Epithelial cell of prostate (primary cell): ENCODE results near the gene VWA1.
"Not testable (repeated sequence)": the region's sequence is repeated elsewhere in the genome, so short reads cannot be mapped to it uniquely, and the experiment has no call there.

ENCODE experiments used
- DNase-seq: peaks from one replicate; pipeline ENCODE4 v3.0.0-alpha.2; 2011; ENCODE audit warnings: low read depth, low spot score
- H3K27ac ChIP-seq: fragments of 450-650 bp; 2 replicates; pipeline ENCODE4 v1.5.1; 2017; ENCODE audit warnings: mild to moderate bottlenecking

VWA1 gene

GRCh38 chr1:1402901-1403392 lies 32.5 kb upstream of the VWA1 start:
- not testable (repeated sequence) for DNase-seq
- peak overlapping the region; percentile 34 for H3K27ac ChIP-seq

GRCh38 chr1:1403653-1404052 lies 31.8 kb upstream of the VWA1 start:
- H3K27ac ChIP-seq: peak overlapping the region; percentile 34
- DNase-seq: no peak

- DNase-seq: no peak
- H3K27ac ChIP-seq: peak overlapping the region; percentile 69
Measured at GRCh38 chr1:1406101-1406820, 29.2 kb upstream of the VWA1 start.

- DNase-seq: peak; percentile 52
- H3K27ac ChIP-seq: peak within 1 kb of the TSS; percentile 69
Measured at GRCh38 chr1:1406821-1407635, 28.5 kb upstream of the VWA1 start, which contains the start of gene MRPL20. Gene MRPL20 (minus strand): TSS chr1:1407293. CDS start chr1:1407217, 76 bp downstream.

GRCh38 chr1:1407636-1408318 lies 27.7 kb upstream of the VWA1 start:
- DNase-seq: no peak
- H3K27ac ChIP-seq: peak overlapping the region; percentile 69

GRCh38 chr1:1410238-1410637 lies 25.3 kb upstream of the VWA1 start:
- not testable (repeated sequence) for DNase-seq, H3K27ac ChIP-seq

- DNase-seq: no peak
- no peak overlapping the region for H3K27ac ChIP-seq
Measured at GRCh38 chr1:1411626-1412025, 23.9 kb upstream of the VWA1 start.

- DNase-seq, H3K27ac ChIP-seq: not testable (repeated sequence)
Measured at GRCh38 chr1:1412311-1412902, 23.1 kb upstream of the VWA1 start.

GRCh38 chr1:1415751-1416150 lies 19.7 kb upstream of the VWA1 start:
- no peak overlapping the region for H3K27ac ChIP-seq
- no peak for DNase-seq

GRCh38 chr1:1417396-1417795 lies 18.1 kb upstream of the VWA1 start:
- DNase-seq: not testable (repeated sequence)

GRCh38 chr1:1417825-1418463 lies 17.5 kb upstream of the VWA1 start:
- not testable (repeated sequence) for DNase-seq
- peak overlapping the region; percentile 82 for H3K27ac ChIP-seq

More at GRCh38 chr1:1417396-1417795, 18.1 kb upstream of the VWA1 start:
- H3K27ac ChIP-seq: peak overlapping the region; percentile 82

GRCh38 chr1:1418464-1419362 lies 16.8 kb upstream of the VWA1 start:
- no peak for DNase-seq
- H3K27ac ChIP-seq: peak overlapping the region; percentile 82

GRCh38 chr1:1419363-1419812 lies 16.1 kb upstream of the VWA1 start:
- H3K27ac ChIP-seq: peak overlapping the region; percentile 82

GRCh38 chr1:1419813-1420653 lies 15.5 kb upstream of the VWA1 start:
- no peak for DNase-seq
- H3K27ac ChIP-seq: peak overlapping the region; percentile 82

More at GRCh38 chr1:1419363-1419812, 16.1 kb upstream of the VWA1 start:
- DNase-seq: no peak

GRCh38 chr1:1420654-1421141 lies 14.8 kb upstream of the VWA1 start:
- H3K27ac ChIP-seq: peak overlapping the region; percentile 82
- no peak for DNase-seq

- no peak for DNase-seq
- peak within 1 kb of the TSS; percentile 82 for H3K27ac ChIP-seq
Measured at GRCh38 chr1:1421147-1421906, 14.2 kb upstream of the VWA1 start, which contains the start of gene ANKRD65. Gene ANKRD65 (minus strand): TSS chr1:1421276. CDS start chr1:1421005, 271 bp downstream.
